ENCODE data around the gene PRPSAP2. TPM values are rescaled to one million over a fixed set of nuclear protein-coding genes. Genes with fewer than 3 reads are reported as not detected.

The PRPSAP2 gene
- total RNA-seq, 1 donor from 2014 or later: 145 TPM

DNA sequence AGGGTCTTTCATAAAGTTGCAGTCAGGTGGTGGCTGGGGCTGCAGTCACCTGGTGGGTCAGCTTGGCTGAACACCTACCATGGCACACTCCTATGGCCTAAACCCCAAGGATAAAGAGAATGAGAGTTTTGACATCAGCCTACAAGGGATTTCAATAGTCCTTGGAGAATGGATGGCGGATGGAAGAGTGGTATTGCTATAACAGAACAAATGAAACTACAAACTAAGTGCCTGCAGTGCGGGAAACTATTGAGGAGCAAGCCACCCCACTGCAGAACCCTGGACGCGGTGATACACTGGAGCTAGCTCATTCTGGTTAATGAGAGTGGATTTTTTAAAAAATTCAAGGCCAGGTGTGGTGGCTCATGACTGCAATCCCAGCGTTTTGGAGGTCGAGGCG is 3.0 kb upstream of the PRPSAP2 start:
- Mint-ChIP-seq H3K27ac (no peak overlapping the region), H3K27me3 (ENCODE audit: insufficient read depth, low read depth) (peaks cover 4% of the 10 kb centered on the region), H3K36me3 (peaks cover 2% of the 10 kb centered on the region), H3K4me1 (peaks cover 28% of the 10 kb centered on the region), H3K4me3 (peak overlapping the region; percentile 95), H3K9me3 (no peaks in the 10 kb centered on the region)
- Histone ChIP-seq H3K27ac (no peak overlapping the region), H3K9ac (no peak overlapping the region), H4K20me1 (ENCODE audit: low read depth) (peaks cover 8% of the 10 kb centered on the region), H3K9me3 (ENCODE audit: low read depth) (no peaks in the 10 kb centered on the region), H2AFZ (replicated peaks) (no peak overlapping the region), H3K79me2 (ENCODE audit: low read depth) (peaks cover 34% of the 10 kb centered on the region), H3F3A (ENCODE audit: low read depth) (peaks cover 24% of the 10 kb centered on the region), H3K4me2 (peak overlapping the region; percentile 100), H3K27me3 (no peaks in the 10 kb centered on the region), H3K36me3 (no peaks in the 10 kb centered on the region), H3K4me1 (peaks cover 11% of the 10 kb centered on the region), H3K4me3 (peak overlapping the region; percentile 91)
- TF ChIP-seq EZH2 (IDR thresholded peaks at IDR 0.05): no peak
- TF ChIP-seq, protein P1, sequence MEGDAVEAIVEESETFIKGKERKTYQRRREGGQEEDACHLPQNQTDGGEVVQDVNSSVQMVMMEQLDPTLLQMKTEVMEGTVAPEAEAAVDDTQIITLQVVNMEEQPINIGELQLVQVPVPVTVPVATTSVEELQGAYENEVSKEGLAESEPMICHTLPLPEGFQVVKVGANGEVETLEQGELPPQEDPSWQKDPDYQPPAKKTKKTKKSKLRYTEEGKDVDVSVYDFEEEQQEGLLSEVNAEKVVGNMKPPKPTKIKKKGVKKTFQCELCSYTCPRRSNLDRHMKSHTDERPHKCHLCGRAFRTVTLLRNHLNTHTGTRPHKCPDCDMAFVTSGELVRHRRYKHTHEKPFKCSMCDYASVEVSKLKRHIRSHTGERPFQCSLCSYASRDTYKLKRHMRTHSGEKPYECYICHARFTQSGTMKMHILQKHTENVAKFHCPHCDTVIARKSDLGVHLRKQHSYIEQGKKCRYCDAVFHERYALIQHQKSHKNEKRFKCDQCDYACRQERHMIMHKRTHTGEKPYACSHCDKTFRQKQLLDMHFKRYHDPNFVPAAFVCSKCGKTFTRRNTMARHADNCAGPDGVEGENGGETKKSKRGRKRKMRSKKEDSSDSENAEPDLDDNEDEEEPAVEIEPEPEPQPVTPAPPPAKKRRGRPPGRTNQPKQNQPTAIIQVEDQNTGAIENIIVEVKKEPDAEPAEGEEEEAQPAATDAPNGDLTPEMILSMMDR (IDR thresholded peaks at IDR 0.05): no peak
- no peak for TF ChIP-seq EZH2phosphoT487 (IDR thresholded peaks at IDR 0.05)
- DNase-seq (ENCODE audit: low spot score): no peak

- peak; percentile 97 for DNase-seq (ENCODE audit: low spot score)
- no peaks in the 10 kb centered on the region for H3K9me3 ChIP-seq (ENCODE audit: low read depth)
- H3K27me3 ChIP-seq: no peaks in the 10 kb centered on the region
- H3K4me2 ChIP-seq: peak overlapping the region; percentile 100
- H3K9me3 Mint-ChIP-seq: no peaks in the 10 kb centered on the region
- H3F3A ChIP-seq (ENCODE audit: low read depth): peaks cover 24% of the 10 kb centered on the region
- H3K36me3 Mint-ChIP-seq: peaks cover 6% of the 10 kb centered on the region
- H3K9ac ChIP-seq: peak overlapping the region; percentile 52
- H3K27ac ChIP-seq: no peak overlapping the region
- peak overlapping the region; percentile 95 for H3K4me3 Mint-ChIP-seq
- H4K20me1 ChIP-seq (ENCODE audit: low read depth): peaks cover 17% of the 10 kb centered on the region
- peak overlapping the region; percentile 91 for H3K4me3 ChIP-seq
- H3K4me1 ChIP-seq: peaks cover 18% of the 10 kb centered on the region
- TF ChIP-seq EZH2phosphoT487 (IDR thresholded peaks at IDR 0.05) (no peak), EZH2 (IDR thresholded peaks at IDR 0.05) (no peak)
- TF ChIP-seq, protein P1 (IDR thresholded peaks at IDR 0.05): no peak
- H3K4me1 Mint-ChIP-seq: peaks cover 34% of the 10 kb centered on the region
- peak overlapping the region; percentile 67 for H3K27ac Mint-ChIP-seq
- peak overlapping the region; percentile 35 for H2AFZ ChIP-seq (replicated peaks)
- H3K79me2 ChIP-seq (ENCODE audit: low read depth): peaks cover 44% of the 10 kb centered on the region
- H3K36me3 ChIP-seq: no peaks in the 10 kb centered on the region
- peaks cover 4% of the 10 kb centered on the region for H3K27me3 Mint-ChIP-seq (ENCODE audit: insufficient read depth, low read depth)
Measured at GRCh38 chr17:18855831-18856569, 1.9 kb upstream of the PRPSAP2 start.

DNA sequence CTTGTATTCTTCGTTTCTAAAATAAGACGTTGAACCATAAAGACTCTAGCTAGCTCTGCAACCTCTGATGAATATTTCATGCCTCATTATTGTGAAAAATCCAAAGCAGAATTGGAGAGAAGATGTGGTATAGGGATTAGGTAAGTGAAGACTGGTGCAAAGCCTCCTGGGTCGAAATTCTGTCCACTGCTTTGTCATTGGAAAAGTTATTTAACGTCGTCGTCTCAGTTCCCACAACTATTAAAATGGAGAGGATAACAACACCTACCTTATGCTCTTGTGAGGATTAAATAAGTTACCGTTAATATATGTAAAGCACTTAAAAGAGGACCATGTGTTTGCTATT is 1.4 kb upstream of the PRPSAP2 start:
- Mint-ChIP-seq H3K4me1 (peaks cover 34% of the 10 kb centered on the region), H3K36me3 (peaks cover 9% of the 10 kb centered on the region), H3K27me3 (ENCODE audit: insufficient read depth, low read depth) (peaks cover 4% of the 10 kb centered on the region), H3K27ac (no peak overlapping the region), H3K4me3 (peak overlapping the region; percentile 95), H3K9me3 (no peaks in the 10 kb centered on the region)
- Histone ChIP-seq H3F3A (ENCODE audit: low read depth) (peaks cover 24% of the 10 kb centered on the region), H3K27me3 (no peaks in the 10 kb centered on the region), H3K9ac (no peak overlapping the region), H3K27ac (no peak overlapping the region), H4K20me1 (ENCODE audit: low read depth) (peaks cover 21% of the 10 kb centered on the region), H3K79me2 (ENCODE audit: low read depth) (peaks cover 50% of the 10 kb centered on the region), H3K4me3 (peak overlapping the region; percentile 91), H3K9me3 (ENCODE audit: low read depth) (no peaks in the 10 kb centered on the region), H3K4me1 (peaks cover 18% of the 10 kb centered on the region), H2AFZ (replicated peaks) (peak overlapping the region; percentile 6), H3K36me3 (no peaks in the 10 kb centered on the region), H3K4me2 (peak overlapping the region; percentile 100)
- TF ChIP-seq EZH2 (IDR thresholded peaks at IDR 0.05) (no peak), EZH2phosphoT487 (IDR thresholded peaks at IDR 0.05) (no peak)
- TF ChIP-seq, protein P1 (IDR thresholded peaks at IDR 0.05): no peak
- no peak for DNase-seq (ENCODE audit: low spot score)

Data from neural progenitor cell (in vitro differentiated cells).